Smooth muscle cell (in vitro differentiated cells): ENCODE measurements around the gene FIP1L1. TPM values are rescaled to one million over a fixed set of nuclear protein-coding genes. Genes with fewer than 3 reads are reported as not detected.

Experiments used
- DNase-seq: peaks from one replicate; lab custom pipeline; 2025; ENCODE audit not compliant: unreplicated experiment; lab: John Stamatoyannopoulos, UW
- H2AFZ ChIP-seq: fragments of 200-600 bp; sonication (generic); 2 replicates; pipeline ENCODE4 v1.6.0; 2016; ENCODE audit warnings: antibody characterized with exemption, low read depth, mild to moderate bottlenecking
- H3F3A ChIP-seq: fragments of 200-600 bp; sonication (generic); 2 replicates; pipeline ENCODE4 v1.6.0; 2017; ENCODE audit warnings: antibody characterized with exemption, low read depth
- H3K27ac ChIP-seq: fragments of 200-600 bp; sonication (generic); 2 replicates; pipeline ENCODE4 v1.5.1; 2016; ENCODE audit warnings: low read depth, mild to moderate bottlenecking
- H3K27me3 ChIP-seq: fragments of 200-600 bp; sonication (generic); 2 replicates; pipeline ENCODE4 v1.6.1; 2016; ENCODE audit warnings: low read depth, mild to moderate bottlenecking
- H3K36me3 ChIP-seq: fragments of 200-600 bp; sonication (generic); 2 replicates; pipeline ENCODE4 v1.5.1; 2016; ENCODE audit warnings: low read depth
- H3K4me1 ChIP-seq: fragments of 200-600 bp; sonication (generic); 2 replicates; pipeline ENCODE4 v1.5.1; 2016; ENCODE audit warnings: low read depth
- H3K4me2 ChIP-seq: fragments of 200-600 bp; sonication (generic); 2 replicates; pipeline ENCODE4 v1.6.0; 2016; ENCODE audit warnings: mild to moderate bottlenecking
- H3K4me3 ChIP-seq: fragments of 200-600 bp; sonication (generic); 2 replicates; pipeline ENCODE4 v1.5.1; 2016; ENCODE audit warnings: mild to moderate bottlenecking
- H3K79me2 ChIP-seq: fragments of 200-600 bp; sonication (generic); 2 replicates; pipeline ENCODE4 v1.6.0; 2016; ENCODE audit warnings: low read depth, mild to moderate bottlenecking
- H3K9ac ChIP-seq: fragments of 200-600 bp; sonication (generic); 2 replicates; pipeline ENCODE4 v1.6.0; 2016; ENCODE audit warnings: low read depth
- H3K9me3 ChIP-seq: fragments of 200-600 bp; sonication (generic); replicated peaks from 2 replicates; pipeline ENCODE4 v1.5.1; 2016; ENCODE audit warnings: low read depth
- H4K20me1 ChIP-seq: fragments of 200-600 bp; sonication (generic); 2 replicates; pipeline ENCODE4 v1.6.0; 2016; ENCODE audit warnings: low read depth
- WGBS: methylation state at CpG from one replicate; pipeline ENCODE4 v1.1.7; 2016; ENCODE audit warnings: low lambda C conversion rate; 5-methylcytosine and 5-hydroxymethylcytosine counted together
- polyA plus RNA-seq: library from polyadenylated mRNA; unstranded; fragments of >200 nt; fragmentation: Nextera tagmentation; extraction: Ambion mirVana; gene quantifications from 2 replicates; pipeline ENCODE4 v1.2.1, GENCODE V29; 2016
- total RNA-seq: library from RNA; depleted of rRNA; stranded (reverse); fragments of >200 nt; gene quantifications from 2 replicates; pipeline ENCODE4 v1.2.3, GENCODE V29; 2014
- TF ChIP-seq, protein P1 (sequence below): fragments of 200-600 bp; sonication (generic); IDR thresholded peaks from 2 replicates; pipeline ENCODE4 v1.5.1; 2017; ENCODE audit warnings: borderline replicate concordance, mild to moderate bottlenecking, antibody characterized with exemption; ENCODE audit not compliant: insufficient read depth, poor library complexity, severe bottlenecking

The FIP1L1 gene
- total and polyA plus RNA-seq, 2 experiments from 2014 or later = 55.1 to 65.7 TPM

GRCh38 chr4:53361451-53361850 lies 16.0 kb upstream of the FIP1L1 start:
- H4K20me1 ChIP-seq = no peaks in the 10 kb centered on the region
- DNase-seq = no peak
- H2AFZ ChIP-seq = no peak overlapping the region
- no peaks in the 10 kb centered on the region for H3K9me3 ChIP-seq
- no peaks in the 10 kb centered on the region for H3K27me3 ChIP-seq
- no peak overlapping the region for H3K4me2 ChIP-seq
- peaks cover 52% of the 10 kb centered on the region for H3K79me2 ChIP-seq
- peaks cover 12% of the 10 kb centered on the region for H3K4me1 ChIP-seq
- WGBS = 77% methylated on average over 3 of the region's 3 CpGs
- no peak overlapping the region for H3K27ac ChIP-seq
- no peak overlapping the region for H3K4me3 ChIP-seq
- H3K36me3 ChIP-seq = no peaks in the 10 kb centered on the region
- H3K9ac ChIP-seq = no peak overlapping the region
- TF ChIP-seq, protein P1, sequence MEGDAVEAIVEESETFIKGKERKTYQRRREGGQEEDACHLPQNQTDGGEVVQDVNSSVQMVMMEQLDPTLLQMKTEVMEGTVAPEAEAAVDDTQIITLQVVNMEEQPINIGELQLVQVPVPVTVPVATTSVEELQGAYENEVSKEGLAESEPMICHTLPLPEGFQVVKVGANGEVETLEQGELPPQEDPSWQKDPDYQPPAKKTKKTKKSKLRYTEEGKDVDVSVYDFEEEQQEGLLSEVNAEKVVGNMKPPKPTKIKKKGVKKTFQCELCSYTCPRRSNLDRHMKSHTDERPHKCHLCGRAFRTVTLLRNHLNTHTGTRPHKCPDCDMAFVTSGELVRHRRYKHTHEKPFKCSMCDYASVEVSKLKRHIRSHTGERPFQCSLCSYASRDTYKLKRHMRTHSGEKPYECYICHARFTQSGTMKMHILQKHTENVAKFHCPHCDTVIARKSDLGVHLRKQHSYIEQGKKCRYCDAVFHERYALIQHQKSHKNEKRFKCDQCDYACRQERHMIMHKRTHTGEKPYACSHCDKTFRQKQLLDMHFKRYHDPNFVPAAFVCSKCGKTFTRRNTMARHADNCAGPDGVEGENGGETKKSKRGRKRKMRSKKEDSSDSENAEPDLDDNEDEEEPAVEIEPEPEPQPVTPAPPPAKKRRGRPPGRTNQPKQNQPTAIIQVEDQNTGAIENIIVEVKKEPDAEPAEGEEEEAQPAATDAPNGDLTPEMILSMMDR = no peak
- no peaks in the 10 kb centered on the region for H3F3A ChIP-seq

GRCh38 chr4:53362093-53362492 lies 15.3 kb upstream of the FIP1L1 start:
- Histone ChIP-seq H4K20me1 (no peaks in the 10 kb centered on the region), H2AFZ (no peak overlapping the region), H3K4me1 (peaks cover 12% of the 10 kb centered on the region), H3K4me3 (no peak overlapping the region), H3K79me2 (peaks cover 52% of the 10 kb centered on the region), H3K27ac (no peak overlapping the region), H3K27me3 (no peaks in the 10 kb centered on the region), H3F3A (no peaks in the 10 kb centered on the region), H3K9ac (no peak overlapping the region), H3K36me3 (no peaks in the 10 kb centered on the region), H3K9me3 (no peaks in the 10 kb centered on the region), H3K4me2 (peak overlapping the region; percentile 90)
- TF ChIP-seq, protein P1 = no peak
- no peak for DNase-seq
- WGBS = 87% methylated on average over 1 of the region's 1 CpG

- Histone ChIP-seq H3K27me3 (peaks cover 22% of the 10 kb centered on the region), H3K4me2 (peak overlapping the region; percentile 90), H3K4me3 (peak overlapping the region; percentile 98), H3K9me3 (no peaks in the 10 kb centered on the region), H3K27ac (no peak overlapping the region), H3K36me3 (no peaks in the 10 kb centered on the region), H3K9ac (peak overlapping the region; percentile 80), H3F3A (no peaks in the 10 kb centered on the region), H3K79me2 (peaks cover 42% of the 10 kb centered on the region), H2AFZ (peak overlapping the region; percentile 98), H3K4me1 (peaks cover 12% of the 10 kb centered on the region), H4K20me1 (no peaks in the 10 kb centered on the region)
- WGBS = 80% methylated on average over 3 of the region's 3 CpGs
- DNase-seq = no peak
- TF ChIP-seq, protein P1 = no peak
These were observed 12.8 kb upstream of the FIP1L1 start for GRCh38 chr4:53364624-53365023.

- H3K27ac ChIP-seq = no peak overlapping the region
- DNase-seq = no peak
- peak overlapping the region; percentile 98 for H2AFZ ChIP-seq
- H3K4me1 ChIP-seq = peaks cover 12% of the 10 kb centered on the region
- no peaks in the 10 kb centered on the region for H3K9me3 ChIP-seq
- H3K4me2 ChIP-seq = peak overlapping the region; percentile 90
- H3K4me3 ChIP-seq = peak overlapping the region; percentile 98
- peak overlapping the region; percentile 80 for H3K9ac ChIP-seq
- peaks cover 39% of the 10 kb centered on the region for H3K79me2 ChIP-seq
- peaks cover 27% of the 10 kb centered on the region for H3K27me3 ChIP-seq
- no peaks in the 10 kb centered on the region for H3F3A ChIP-seq
- H4K20me1 ChIP-seq = no peaks in the 10 kb centered on the region
- TF ChIP-seq, protein P1 = no peak
- H3K36me3 ChIP-seq = no peaks in the 10 kb centered on the region
- WGBS = 2% methylated on average over 8 of the region's 8 CpGs
These were observed 12.3 kb upstream of the FIP1L1 start for GRCh38 chr4:53365121-53365485.
